Measurements from ENCODE around the gene SLC8A1. TPM values are rescaled to one million over a fixed set of nuclear protein-coding genes. Genes with fewer than 3 reads are reported as not detected.
A peak's percentile ranks its signal among the peaks of the same experiment; 100 is the strongest.

Gene SLC8A1
- total and polyA plus RNA-seq, 12 donors = 0.54 to 128 (median 18.5) TPM

DNA sequence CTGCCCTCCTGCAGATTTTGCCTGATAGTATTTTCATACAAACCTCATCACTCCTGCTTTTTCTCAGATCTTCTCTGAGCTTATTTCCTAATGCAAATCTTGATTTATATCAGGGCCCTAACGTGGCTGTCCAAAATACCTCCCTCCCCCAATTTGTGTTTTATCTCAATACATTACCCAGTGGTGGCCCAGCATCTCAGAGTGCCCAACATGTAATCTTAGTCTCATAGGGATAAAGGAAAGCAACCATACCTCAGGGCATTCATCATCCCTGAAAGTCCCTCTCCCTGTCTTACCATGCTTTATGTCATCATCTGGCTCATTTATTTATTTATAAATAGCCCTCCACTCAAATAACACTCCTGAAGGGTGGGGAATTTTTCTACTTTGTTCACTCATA lies 135.3 kb downstream of the SLC8A1 start:
- H3K36me3 ChIP-seq (replicated peaks in 1 of 2) = no peaks in the 10 kb centered on the region
- H3K4me3 ChIP-seq = no peak overlapping the region
- H3K27ac ChIP-seq = peak overlapping the region in 2 of 5 donors; percentile 22 to 31
- DNase-seq = no peak
- peaks cover 14 to 26% of the 10 kb centered on the region in 2 donors for H3K4me1 ChIP-seq (replicated peaks in 1 of 2)
- H3K9me3 ChIP-seq (replicated peaks in 1 of 3) = peaks cover 0 to 12% (median 8%) of the 10 kb centered on the region in 3 donors
- intact Hi-C loops (cut with DNase I) = no loop called here
- WGBS, 4 donors = 11 to 46% (median 22%) methylated on average over 1 of the region's 1 CpG
- no peak for TF ChIP-seq POLR2A (IDR thresholded peaks at IDR 0.05)
- no peak for TF ChIP-seq CTCF (IDR thresholded peaks at IDR 0.05)
- H3K27me3 ChIP-seq = no peaks in the 10 kb centered on the region

DNA sequence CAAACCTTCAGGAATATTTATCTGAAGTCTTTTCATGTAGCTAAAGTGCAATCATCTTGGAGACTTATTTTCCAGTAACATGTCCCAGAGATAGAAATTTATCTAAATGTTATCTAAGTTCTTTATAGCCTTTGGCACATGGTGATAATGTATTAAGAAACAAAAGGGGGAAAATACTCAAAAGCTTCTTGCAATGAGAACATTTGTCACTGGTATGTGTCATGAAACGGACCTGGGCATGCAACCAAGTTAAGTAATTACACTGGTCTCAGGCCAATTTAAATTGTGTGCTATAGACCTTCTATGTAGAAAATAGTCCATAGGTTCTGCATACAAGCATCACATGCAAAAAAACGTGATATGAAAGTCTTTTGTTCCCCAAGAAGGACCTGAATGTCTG lies 136.2 kb downstream of the SLC8A1 start:
- peak overlapping the region in 3 of 5 donors; percentile 2 to 42 (median 23) for H3K27ac ChIP-seq
- peaks cover 14 to 26% of the 10 kb centered on the region in 2 donors for H3K4me1 ChIP-seq (replicated peaks in 1 of 2)
- H3K27me3 ChIP-seq = no peaks in the 10 kb centered on the region
- H3K36me3 ChIP-seq (replicated peaks in 1 of 2) = no peaks in the 10 kb centered on the region
- DNase-seq = peak; percentile 39 to 75 (median 63)
- H3K4me3 ChIP-seq = no peak overlapping the region
- no peak for TF ChIP-seq POLR2A (IDR thresholded peaks at IDR 0.05)
- no peak for TF ChIP-seq CTCF (IDR thresholded peaks at IDR 0.05)
- 22 to 35% (median 27%) methylated on average over 2 of the region's 2 CpGs for WGBS, 4 donors
- intact Hi-C loops (cut with DNase I) = no loop called here
- H3K9me3 ChIP-seq (replicated peaks in 1 of 3) = peaks cover 0 to 12% (median 8%) of the 10 kb centered on the region in 3 donors

DNA sequence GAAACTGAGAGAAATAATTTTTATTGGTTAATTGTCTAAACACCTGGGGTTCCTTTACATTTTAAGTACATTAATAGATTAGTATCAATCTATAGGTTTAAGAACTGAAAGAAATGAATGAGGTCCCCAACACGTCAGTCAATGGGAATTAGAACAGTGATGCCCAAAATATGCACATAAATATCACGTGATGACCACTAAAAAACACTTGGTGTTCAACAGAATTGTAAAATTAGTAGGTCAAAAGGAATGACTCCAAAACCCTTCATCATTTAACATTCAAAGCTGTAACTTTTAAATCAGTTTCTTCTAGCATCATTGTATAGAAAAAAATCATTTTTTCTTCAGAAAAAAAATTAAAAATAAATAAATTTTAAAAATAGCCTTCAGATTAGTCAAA lies 140.9 kb downstream of the SLC8A1 start:
- no peak overlapping the region for H3K27ac ChIP-seq
- H3K27me3 ChIP-seq = no peaks in the 10 kb centered on the region
- TF ChIP-seq POLR2A (IDR thresholded peaks at IDR 0.05) (no peak), CTCF (IDR thresholded peaks at IDR 0.05) (no peak)
- no peak overlapping the region for H3K4me3 ChIP-seq
- peaks cover 0 to 8% of the 10 kb centered on the region in 2 donors for H3K4me1 ChIP-seq (replicated peaks in 1 of 2)
- 42 to 94% (median 90%) methylated on average over 2 of the region's 2 CpGs for WGBS, 4 donors
- H3K36me3 ChIP-seq (replicated peaks in 1 of 2) = no peaks in the 10 kb centered on the region
- DNase-seq = no peak
- intact Hi-C loops (cut with DNase I) = no loop called here
- peaks cover 0 to 12% (median 8%) of the 10 kb centered on the region in 3 donors for H3K9me3 ChIP-seq (replicated peaks in 1 of 3)

- 68 to 94% (median 78%) methylated on average over 1 of the region's 1 CpG for WGBS, 4 donors
- Histone ChIP-seq H3K9me3 (replicated peaks in 1 of 3) (peaks cover 0 to 12% (median 8%) of the 10 kb centered on the region in 3 donors), H3K27me3 (no peaks in the 10 kb centered on the region), H3K4me1 (replicated peaks in 1 of 2) (peaks cover 0 to 2% of the 10 kb centered on the region in 2 donors), H3K36me3 (replicated peaks in 1 of 2) (no peaks in the 10 kb centered on the region), H3K27ac (no peak overlapping the region), H3K4me3 (no peak overlapping the region)
- intact Hi-C loops (cut with DNase I) = no loop called here
- TF ChIP-seq CTCF (IDR thresholded peaks at IDR 0.05) = no peak
- no peak for TF ChIP-seq POLR2A (IDR thresholded peaks at IDR 0.05)
- no peak for DNase-seq
These were observed 141.6 kb downstream of the SLC8A1 start for GRCh38 chr2:40310303-40310702.

Data from adrenal gland (tissue), 12 donors.